H1 (cell line): ENCODE data around the gene TPRN. TPM values are rescaled to one million over a fixed set of nuclear protein-coding genes. Genes with fewer than 3 reads are reported as not detected.

Source experiments
- BCL11A ChIP-seq, 2 experiments: IDR thresholded peaks; one replicate each; pipeline ENCODE4 v1.6.1; 2011; ENCODE audit warnings: low read depth in 2 of 2, low read length in 2 of 2, mild to moderate bottlenecking in 2 of 2
- CBX8 ChIP-seq: fragments of 300-800, 300-1000 bp; sonication (generic); IDR thresholded peaks from 2 replicates; pipeline ENCODE4 v1.7.1; 2016; ENCODE audit warnings: low read depth, low read length, borderline replicate concordance
- CEBPB ChIP-seq: IDR thresholded peaks from 2 replicates; pipeline ENCODE4 v1.6.1; 2012; ENCODE audit warnings: low read depth, low read length
- CHD1 ChIP-seq: IDR thresholded peaks from 2 replicates; pipeline ENCODE4 v1.6.1; 2012; ENCODE audit warnings: low read depth, low read length, improper control_type of control experiment
- EGR1 ChIP-seq: IDR thresholded peaks from 2 replicates; pipeline ENCODE4 v1.6.1; 2011; ENCODE audit warnings: low read depth, low read length, borderline replicate concordance
- EZH2 ChIP-seq: fragments of 200-600 bp; sonication (generic); IDR thresholded peaks from 2 replicates; pipeline ENCODE4 v1.7.1; 2012; ENCODE audit warnings: low read depth, mild to moderate bottlenecking, moderate library complexity, low read length, inconsistent platforms; ENCODE audit not compliant: severe bottlenecking
- KDM4A ChIP-seq: IDR thresholded peaks from one replicate; pipeline ENCODE4 v1.7.1; 2012; ENCODE audit warnings: low read depth, mild to moderate bottlenecking, moderate library complexity, low read length, inconsistent platforms; ENCODE audit not compliant: severe bottlenecking
- KDM5A ChIP-seq: fragments of 200-600 bp; IDR thresholded peaks from 2 replicates; pipeline ENCODE4 v1.7.1; 2012; ENCODE audit warnings: mild to moderate bottlenecking, low read length, inconsistent platforms, mixed read lengths
- MAFK ChIP-seq: IDR thresholded peaks from 2 replicates; pipeline ENCODE4 v1.6.1; 2012; ENCODE audit warnings: low read depth, mild to moderate bottlenecking, improper control_type of control experiment, low read length
- NANOG ChIP-seq: IDR thresholded peaks from 2 replicates; pipeline ENCODE4 v1.6.1; 2011; ENCODE audit warnings: low read length, low read depth, mild to moderate bottlenecking, inconsistent platforms; ENCODE audit not compliant: insufficient read depth, poor library complexity, severe bottlenecking
- POLR2A ChIP-seq, 2 experiments: IDR thresholded peaks; 1 replicate in 1 of 2; 2 replicates in 1 of 2; pipeline ENCODE4 v1.6.1; 2011; ENCODE audit warnings: low read depth in 2 of 2, low read length in 2 of 2, mild to moderate bottlenecking in 2 of 2; ENCODE audit errors: control extremely low read depth in 1 of 2
- POLR2AphosphoS5 ChIP-seq: IDR thresholded peaks from 2 replicates; pipeline ENCODE4 v1.6.1; 2011; ENCODE audit warnings: low read depth, low read length
- POU5F1 ChIP-seq: IDR thresholded peaks from 2 replicates; pipeline ENCODE4 v1.6.1; 2011; ENCODE audit warnings: low read depth, mild to moderate bottlenecking, low read length, moderate library complexity
- RAD21 ChIP-seq, 2 experiments: IDR thresholded peaks in 1 of 2; conservative IDR thresholded peaks in 1 of 2; 2 replicates each; pipeline ENCODE4 v1.6.1; 2011; ENCODE audit warnings: low read depth in 2 of 2, low read length in 2 of 2, improper control_type of control experiment in 1 of 2, inconsistent platforms in 1 of 2, mild to moderate bottlenecking in 1 of 2, moderate library complexity in 1 of 2
- SP2 ChIP-seq: IDR thresholded peaks from 2 replicates; pipeline ENCODE4 v1.6.1; 2012; ENCODE audit warnings: mild to moderate bottlenecking, low read length, inconsistent platforms
- SP4 ChIP-seq: IDR thresholded peaks from 2 replicates; pipeline ENCODE4 v1.6.1; 2012; ENCODE audit warnings: low read length, inconsistent platforms
- TCF12 ChIP-seq: IDR thresholded peaks from 2 replicates; pipeline ENCODE4 v1.6.1; 2011; ENCODE audit warnings: low read depth, mild to moderate bottlenecking, low read length
- TEAD4 ChIP-seq: IDR thresholded peaks from 2 replicates; pipeline ENCODE4 v1.6.1; 2012; ENCODE audit warnings: low read depth, low read length, inconsistent platforms, mixed read lengths
- polyA plus RNA-seq, 7 experiments: library from polyadenylated mRNA; depleted of rRNA in 3 of 7; stranded (reverse) in 5 of 7; unstranded in 2 of 7; fragments of >200 nt in 5 of 7; fragments of 200-250 nt in 2 of 7; gene quantifications; 1 replicate in 5 of 7; 2 replicates in 1 of 7; 4 replicates in 1 of 7; pipeline versions ENCODE4 v1.2.1 to v1.2.3, GENCODE V29; 2011 to 2013; ENCODE audit warnings: missing spikeins in 2 of 7, mixed read lengths in 2 of 7
- total RNA-seq: library from RNA; stranded (reverse); fragmentation: NEBNext Ultra II Directional; extraction: Animal tissue kit (Norgen Biotek cat#: 25700); gene quantifications from 2 replicates; pipeline ENCODE4 v1.2.1, GENCODE V29; 2021
- TF ChIP-seq, protein P1 (sequence below): IDR thresholded peaks from 2 replicates; pipeline ENCODE4 v1.6.1; 2011; ENCODE audit warnings: low read depth, mild to moderate bottlenecking, low read length; ENCODE audit not compliant: insufficient read depth
- TF ChIP-seq, protein P2 (sequence below): IDR thresholded peaks from 2 replicates; pipeline ENCODE4 v1.6.1; 2011; ENCODE audit warnings: low read length, improper control_type of control experiment
- TF ChIP-seq, protein P3 (sequence below), 3 experiments: IDR thresholded peaks; 1 replicate in 2 of 3; 2 replicates in 1 of 3; pipeline versions ENCODE4 v1.5.1 to v1.6.1; 2011; ENCODE audit warnings: low read length in 3 of 3, mild to moderate bottlenecking in 3 of 3, inconsistent platforms in 2 of 3, low read depth in 1 of 3, moderate library complexity in 1 of 3; ENCODE audit not compliant: insufficient read depth in 1 of 3; ENCODE audit errors: control extremely low read depth in 1 of 3

Gene TPRN
- total and polyA plus RNA-seq, 2 of the 8 experiments (the other 6 are each of a cell fraction or from before 2014, with no cell fraction given), result 9.7 to 23.2 TPM

DNA sequence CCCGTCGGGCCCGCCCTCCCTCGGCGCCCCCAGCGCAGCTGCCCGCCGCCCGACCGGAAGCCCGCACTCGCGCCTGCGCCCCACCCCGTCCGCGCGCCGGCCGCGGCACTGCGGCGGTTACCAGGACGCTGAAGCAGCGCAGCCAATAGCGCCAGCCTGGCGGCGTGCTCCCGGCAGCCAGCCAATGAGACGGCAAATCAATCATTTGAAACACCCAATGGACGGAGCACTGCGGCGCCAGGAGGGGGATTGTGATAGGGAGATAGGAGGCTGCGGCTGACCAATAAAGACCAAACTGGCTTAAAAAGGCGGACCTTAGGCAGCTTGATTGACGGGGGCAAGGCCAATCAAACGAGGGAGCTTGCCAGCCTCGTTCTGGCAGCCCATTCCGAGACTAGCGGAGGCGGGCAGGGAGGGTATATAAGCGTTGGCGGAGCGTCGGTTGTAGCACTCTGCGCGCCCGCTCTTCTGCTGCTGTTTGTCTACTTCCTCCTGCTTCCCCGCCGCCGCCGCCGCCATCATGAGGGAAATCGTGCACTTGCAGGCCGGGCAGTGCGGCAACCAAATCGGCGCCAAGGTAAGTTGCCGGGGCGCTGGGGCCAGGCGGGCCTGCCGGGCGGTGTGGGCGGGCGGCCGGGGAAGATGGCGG is 40.4 kb upstream of the TPRN start, which contains the start of gene TUBB4B (continued):
- TF ChIP-seq POLR2A (IDR thresholded peaks at IDR 0.05; ENCODE audit: control extremely low read depth in 1 of 2, low read depth in 2 of 2, low read length in 2 of 2) (peak in 1 of 2 experiments; percentile 99; a peak in 2 of 3 replicates), CEBPB (no peak), MAFK (no peak), TEAD4 (0 out of 2 replicates have a peak, but pooled peaks have one; percentile 20), POU5F1 (no peak), TCF12 (no peak), POLR2AphosphoS5 (peak; percentile 100), SP2 (peak; percentile 93), KDM4A (peak; percentile 16), EZH2 (no peak), KDM5A (no peak), EGR1 (no peak; the same call in 1 of the 2 replicates), NANOG (no peak), SP4 (no peak; the same call in 1 of the 2 replicates), RAD21 (IDR thresholded peaks at IDR 0.05 in 1 of 2, conservative IDR thresholded peaks at IDR 0.05 in 1 of 2; ENCODE audit: low read depth in 2 of 2, low read length in 2 of 2) (no peak), CBX8 (no peak), CHD1 (no peak), BCL11A (IDR thresholded peaks at IDR 0.05; ENCODE audit: low read depth in 2 of 2, low read length in 2 of 2) (no peak)
- TF ChIP-seq, protein P1, sequence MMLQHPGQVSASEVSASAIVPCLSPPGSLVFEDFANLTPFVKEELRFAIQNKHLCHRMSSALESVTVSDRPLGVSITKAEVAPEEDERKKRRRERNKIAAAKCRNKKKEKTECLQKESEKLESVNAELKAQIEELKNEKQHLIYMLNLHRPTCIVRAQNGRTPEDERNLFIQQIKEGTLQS, result no peak
- TF ChIP-seq, protein P2, sequence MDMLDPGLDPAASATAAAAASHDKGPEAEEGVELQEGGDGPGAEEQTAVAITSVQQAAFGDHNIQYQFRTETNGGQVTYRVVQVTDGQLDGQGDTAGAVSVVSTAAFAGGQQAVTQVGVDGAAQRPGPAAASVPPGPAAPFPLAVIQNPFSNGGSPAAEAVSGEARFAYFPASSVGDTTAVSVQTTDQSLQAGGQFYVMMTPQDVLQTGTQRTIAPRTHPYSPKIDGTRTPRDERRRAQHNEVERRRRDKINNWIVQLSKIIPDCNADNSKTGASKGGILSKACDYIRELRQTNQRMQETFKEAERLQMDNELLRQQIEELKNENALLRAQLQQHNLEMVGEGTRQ, result no peak
- TF ChIP-seq, protein P3, sequence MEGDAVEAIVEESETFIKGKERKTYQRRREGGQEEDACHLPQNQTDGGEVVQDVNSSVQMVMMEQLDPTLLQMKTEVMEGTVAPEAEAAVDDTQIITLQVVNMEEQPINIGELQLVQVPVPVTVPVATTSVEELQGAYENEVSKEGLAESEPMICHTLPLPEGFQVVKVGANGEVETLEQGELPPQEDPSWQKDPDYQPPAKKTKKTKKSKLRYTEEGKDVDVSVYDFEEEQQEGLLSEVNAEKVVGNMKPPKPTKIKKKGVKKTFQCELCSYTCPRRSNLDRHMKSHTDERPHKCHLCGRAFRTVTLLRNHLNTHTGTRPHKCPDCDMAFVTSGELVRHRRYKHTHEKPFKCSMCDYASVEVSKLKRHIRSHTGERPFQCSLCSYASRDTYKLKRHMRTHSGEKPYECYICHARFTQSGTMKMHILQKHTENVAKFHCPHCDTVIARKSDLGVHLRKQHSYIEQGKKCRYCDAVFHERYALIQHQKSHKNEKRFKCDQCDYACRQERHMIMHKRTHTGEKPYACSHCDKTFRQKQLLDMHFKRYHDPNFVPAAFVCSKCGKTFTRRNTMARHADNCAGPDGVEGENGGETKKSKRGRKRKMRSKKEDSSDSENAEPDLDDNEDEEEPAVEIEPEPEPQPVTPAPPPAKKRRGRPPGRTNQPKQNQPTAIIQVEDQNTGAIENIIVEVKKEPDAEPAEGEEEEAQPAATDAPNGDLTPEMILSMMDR (IDR thresholded peaks at IDR 0.05; ENCODE audit: control extremely low read depth in 1 of 3, insufficient read depth in 1 of 3, low read depth in 1 of 3, low read length in 3 of 3), result no peak
